GM12801 (cell line): ENCODE results near the gene TMEM131.

Experiments used
- CTCF ChIP-seq: IDR thresholded peaks from one replicate; pipeline ENCODE4 v1.5.1; 2011; ENCODE audit warnings: control low read depth; ENCODE audit not compliant: insufficient read length; ENCODE audit errors: extremely low read depth

Gene TMEM131

DNA sequence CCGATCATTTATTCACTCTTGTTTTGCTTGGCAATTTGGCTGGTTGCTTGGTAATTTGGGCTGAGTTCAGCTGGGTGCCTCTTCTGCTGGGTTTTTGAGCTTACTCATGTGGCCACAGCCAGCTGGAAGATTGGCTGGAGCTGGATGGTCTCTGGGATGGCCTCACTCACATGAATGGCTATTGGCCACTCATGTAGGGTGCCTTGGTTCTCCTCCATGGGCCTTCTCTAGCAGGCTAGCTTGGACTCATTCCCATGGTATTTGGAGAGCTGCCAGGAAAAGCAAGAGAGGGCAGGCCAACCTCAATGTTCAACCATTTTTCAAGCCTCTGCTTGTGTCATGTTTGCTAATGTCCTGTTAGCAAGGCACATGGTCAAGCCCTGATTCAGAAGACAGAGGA is 265.5 kb downstream of the TMEM131 start:
- no peak for TF ChIP-seq CTCF

DNA sequence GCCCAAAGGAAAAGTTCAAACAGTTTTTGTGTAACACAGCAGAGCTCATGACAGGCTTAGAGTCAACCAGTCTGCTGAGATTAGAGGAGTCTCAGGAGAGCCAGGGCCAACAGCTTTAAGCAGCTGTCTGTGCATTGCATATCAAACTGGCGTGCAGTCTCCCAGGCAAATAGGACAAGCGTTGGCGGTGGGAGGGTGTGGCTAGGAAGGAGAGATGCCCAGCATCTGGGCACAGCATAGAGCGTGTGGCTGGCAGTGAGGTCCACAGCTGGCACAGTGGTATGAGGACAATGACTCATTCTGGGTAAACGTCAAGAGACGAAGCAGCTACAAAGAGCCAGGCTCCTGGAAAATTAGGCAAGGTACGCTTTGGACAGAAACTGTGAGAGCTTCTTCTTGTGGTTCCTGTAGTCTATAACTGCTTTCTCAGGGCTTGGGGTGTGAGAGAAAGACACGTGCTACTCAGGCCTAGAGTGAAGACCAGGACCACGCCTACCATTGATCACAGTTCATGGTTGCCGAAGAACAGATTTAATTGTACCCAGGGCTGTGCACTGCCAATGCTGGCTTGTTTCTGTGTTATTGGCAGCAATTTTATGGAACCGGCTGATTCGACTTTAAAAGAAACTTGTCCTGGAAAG is 267.5 kb downstream of the TMEM131 start:
- no peak for TF ChIP-seq CTCF

DNA sequence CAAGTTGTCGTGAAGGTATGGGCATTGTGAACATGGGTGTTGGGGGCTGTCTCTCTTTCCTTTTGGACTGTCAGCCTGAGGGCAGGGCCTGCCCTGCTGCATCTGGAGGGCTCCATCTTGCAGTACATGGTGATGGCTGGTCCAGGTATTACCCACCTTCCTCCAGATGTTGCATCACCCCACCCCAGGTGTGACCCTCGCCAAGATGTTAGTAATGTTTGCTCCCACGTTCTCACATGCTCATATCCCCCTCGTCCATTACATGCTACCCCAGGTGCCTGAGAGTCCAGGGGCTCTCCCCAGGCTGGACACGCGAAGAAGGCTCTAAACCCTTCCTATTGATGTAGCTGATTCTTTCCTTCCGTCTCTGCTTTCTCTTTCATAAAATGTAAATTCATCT is 268.5 kb downstream of the TMEM131 start:
- TF ChIP-seq CTCF: no peak

DNA sequence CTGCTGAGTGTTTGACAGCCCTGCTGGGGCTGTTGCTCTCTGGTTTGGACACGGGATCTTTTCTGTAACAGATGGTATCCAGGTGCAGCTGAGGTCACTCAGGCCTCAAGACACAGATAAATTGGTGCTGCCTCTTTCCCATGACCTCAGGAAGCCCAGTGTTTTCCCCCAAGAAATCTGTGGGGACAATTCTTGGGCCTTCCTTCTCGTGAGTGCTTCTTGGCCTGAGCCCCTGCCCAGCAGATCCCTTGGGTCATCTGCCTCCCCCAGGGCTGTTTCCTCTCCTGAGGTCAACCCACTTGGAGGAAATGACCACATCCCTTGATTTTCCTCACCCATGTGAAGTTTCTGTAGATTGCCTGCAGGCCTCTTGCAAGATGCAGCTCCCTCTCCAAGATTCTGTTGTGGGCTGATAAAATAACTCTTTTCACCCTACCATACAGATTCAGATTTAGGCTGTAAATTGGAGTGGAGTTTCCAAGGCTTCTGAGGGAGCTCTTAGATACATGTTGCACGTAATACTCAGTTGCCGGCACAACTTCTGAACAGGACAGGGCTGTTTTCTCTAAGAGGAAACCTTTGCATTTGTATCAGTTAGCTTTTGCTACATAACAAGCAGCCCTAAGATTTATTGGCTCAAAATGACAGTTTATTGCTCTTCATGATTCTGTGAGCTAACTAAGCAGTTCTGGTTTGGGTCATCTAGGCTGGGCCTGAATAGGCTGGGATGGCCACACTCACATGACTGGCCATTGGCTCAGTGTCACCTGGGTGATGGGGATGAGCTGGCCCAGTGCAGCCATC is 269.3 kb downstream of the TMEM131 start:
- TF ChIP-seq CTCF: no peak

- no peak for TF ChIP-seq CTCF
Measured at GRCh38 chr2:97724946-97725688, 270.6 kb downstream of the TMEM131 start.

- TF ChIP-seq CTCF: no peak
Measured at GRCh38 chr2:97724501-97724900, 271.2 kb downstream of the TMEM131 start.

DNA sequence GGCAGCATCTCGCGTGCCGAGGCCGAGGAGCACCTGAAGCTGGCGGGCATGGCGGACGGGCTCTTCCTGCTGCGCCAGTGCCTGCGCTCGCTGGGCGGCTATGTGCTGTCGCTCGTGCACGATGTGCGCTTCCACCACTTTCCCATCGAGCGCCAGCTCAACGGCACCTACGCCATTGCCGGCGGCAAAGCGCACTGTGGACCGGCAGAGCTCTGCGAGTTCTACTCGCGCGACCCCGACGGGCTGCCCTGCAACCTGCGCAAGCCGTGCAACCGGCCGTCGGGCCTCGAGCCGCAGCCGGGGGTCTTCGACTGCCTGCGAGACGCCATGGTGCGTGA is 271.7 kb downstream of the TMEM131 start:
- TF ChIP-seq CTCF: no peak
